Thyroid gland (tissue), 4 donors: ENCODE measurements around the gene TBC1D24. TPM values are rescaled to one million over a fixed set of nuclear protein-coding genes. Genes with fewer than 3 reads are reported as not detected.

Experiments used
- DNase-seq, 2 donors: peaks; one replicate each; pipeline ENCODE4 v3.0.0-alpha.2; 2019
- H3K27ac ChIP-seq, 3 donors: fragments of 200-600 bp; sonication (generic); 1 replicate in 2 of 3; 2 replicates in 1 of 3; pipeline ENCODE4 v1.5.1; 2016 to 2019; ENCODE audit warnings: mild to moderate bottlenecking in 1 of 3, moderate library complexity in 1 of 3
- H3K27me3 ChIP-seq: fragments of 200-600 bp; sonication (generic); one replicate; pipeline ENCODE4 v1.5.1; 2019
- H3K36me3 ChIP-seq, 2 donors: fragments of 200-600 bp; sonication (generic); one replicate each; pipeline ENCODE4 v1.5.1; 2016 to 2019
- H3K4me1 ChIP-seq, 2 donors: fragments of 200-600 bp; sonication (generic); one replicate each; pipeline ENCODE4 v1.5.1; 2017 to 2019
- H3K4me3 ChIP-seq, 3 donors: fragments of 200-600 bp; sonication (generic); replicated peaks in 1 of 3; 1 replicate in 2 of 3; 2 replicates in 1 of 3; pipeline ENCODE4 v1.5.1; 2016; ENCODE audit warnings: mild to moderate bottlenecking in 1 of 3
- H3K9me3 ChIP-seq: fragments of 200-600 bp; sonication (generic); one replicate; pipeline ENCODE4 v1.5.1; 2017
- CTCF ChIP-seq, 6 experiments: fragments of 200-600 bp in 3 of 6; fragments of 450-650 bp in 3 of 6; sonication (generic) in 3 of 6; IDR thresholded peaks; one replicate each; pipeline ENCODE4 v1.5.1; 2016 to 2019; ENCODE audit warnings: antibody characterized with exemption in 6 of 6, mild to moderate bottlenecking in 2 of 6, inconsistent platforms in 1 of 6, moderate library complexity in 1 of 6
- POLR2A ChIP-seq, 2 donors: fragments of 450-650 bp; IDR thresholded peaks; one replicate each; pipeline ENCODE4 v1.6.1; 2017; ENCODE audit warnings: antibody characterized with exemption in 2 of 2, mild to moderate bottlenecking in 2 of 2, moderate library complexity in 1 of 2
- WGBS, 2 donors: methylation state at CpG; one replicate each; pipeline ENCODE4 v1.1.5; 2017; 5-methylcytosine and 5-hydroxymethylcytosine counted together
- intact Hi-C: fragments of 100-400 bp; cut with DNase I; formaldehyde crosslinking; loops from one replicate; pipeline ENCODE4 v1.15.1; 2023
- total RNA-seq, 4 donors: library from RNA; depleted of rRNA; stranded (reverse); fragments of >200 nt; gene quantifications; one replicate each; pipeline ENCODE4 v1.2.3, GENCODE V29; 2016

Gene TBC1D24
- total RNA-seq, 4 donors from 2014 or later, result 15.9 to 32.3 (median 21.8) TPM

- no peak overlapping the region for H3K4me3 ChIP-seq
- H3K9me3 ChIP-seq, result no peaks in the 10 kb centered on the region
- H3K36me3 ChIP-seq, result peaks cover 0 to 19% of the 10 kb centered on the region in 2 donors
- peaks cover 7 to 18% of the 10 kb centered on the region in 2 donors for H3K4me1 ChIP-seq
- H3K27me3 ChIP-seq, result no peaks in the 10 kb centered on the region
- TF ChIP-seq CTCF (IDR thresholded peaks at IDR 0.05) (no peak), POLR2A (IDR thresholded peaks at IDR 0.05) (no peak)
- intact Hi-C loops, result no loop called here
- no peak overlapping the region for H3K27ac ChIP-seq
- no peak for DNase-seq
- 90 to 93% methylated on average over 14 to 16 of the region's 32 CpGs for WGBS, 2 donors
Measured at GRCh38 chr16:2529061-2529931, 54.4 kb downstream of the TBC1D24 start.

DNA sequence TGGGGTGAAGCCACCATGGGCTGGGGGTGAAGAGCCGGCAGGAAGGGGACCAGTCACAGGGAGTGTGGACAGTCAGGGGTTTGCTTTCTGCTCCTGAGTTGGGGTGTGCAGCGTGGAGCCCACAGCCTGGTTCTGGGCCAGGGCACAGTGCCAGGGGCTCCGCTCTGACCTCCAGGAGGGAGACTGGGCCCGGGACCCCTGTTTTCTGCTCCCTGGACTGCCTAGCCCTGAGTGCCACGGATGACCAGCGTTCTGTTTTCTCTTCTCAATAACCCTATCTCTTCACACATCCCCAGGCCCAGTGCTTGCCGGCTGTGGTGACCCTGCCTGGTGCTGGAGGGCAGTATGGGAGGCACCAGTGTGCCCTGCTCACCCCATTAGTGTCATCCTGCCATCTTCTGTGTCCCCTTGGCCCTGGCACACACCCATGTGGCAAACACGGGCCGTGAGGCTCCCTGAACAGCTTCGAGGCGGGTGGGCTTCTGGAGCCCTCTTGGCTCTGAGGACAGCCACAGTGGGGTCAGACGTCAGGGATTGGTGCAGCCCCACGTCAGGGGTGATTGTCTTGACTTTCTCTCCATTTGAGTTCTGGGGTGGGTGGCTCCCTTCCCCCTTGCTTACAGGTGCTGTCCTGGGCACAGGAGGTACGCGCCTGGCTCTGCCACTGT, 55.2 kb downstream of the TBC1D24 start:
- peaks cover 7 to 25% of the 10 kb centered on the region in 2 donors for H3K4me1 ChIP-seq
- DNase-seq, result no peak
- H3K36me3 ChIP-seq, result peaks cover 0 to 19% of the 10 kb centered on the region in 2 donors
- WGBS, 2 donors, result 96% methylated on average over 14 to 15 of the region's 15 CpGs
- intact Hi-C loops, result no loop called here
- H3K27me3 ChIP-seq, result no peaks in the 10 kb centered on the region
- no peak for TF ChIP-seq POLR2A (IDR thresholded peaks at IDR 0.05)
- no peak for TF ChIP-seq CTCF (IDR thresholded peaks at IDR 0.05)
- H3K9me3 ChIP-seq, result no peaks in the 10 kb centered on the region
- no peak overlapping the region for H3K4me3 ChIP-seq
- no peak overlapping the region for H3K27ac ChIP-seq

GRCh38 chr16:2530629-2531318, 55.8 kb downstream of the TBC1D24 start:
- WGBS, 2 donors, result 84 to 87% methylated on average over 8 to 14 of the region's 14 CpGs
- peaks cover 7 to 27% of the 10 kb centered on the region in 2 donors for H3K4me1 ChIP-seq
- no peaks in the 10 kb centered on the region for H3K9me3 ChIP-seq
- H3K27ac ChIP-seq, result peak overlapping the region in 2 of 3 donors; percentile 70 to 92
- no peak overlapping the region for H3K4me3 ChIP-seq
- intact Hi-C loops, result no loop called here
- H3K36me3 ChIP-seq, result peaks cover 0 to 13% of the 10 kb centered on the region in 2 donors
- TF ChIP-seq POLR2A (IDR thresholded peaks at IDR 0.05) (no peak), CTCF (IDR thresholded peaks at IDR 0.05) (no peak)
- no peak for DNase-seq
- H3K27me3 ChIP-seq, result no peaks in the 10 kb centered on the region

DNA sequence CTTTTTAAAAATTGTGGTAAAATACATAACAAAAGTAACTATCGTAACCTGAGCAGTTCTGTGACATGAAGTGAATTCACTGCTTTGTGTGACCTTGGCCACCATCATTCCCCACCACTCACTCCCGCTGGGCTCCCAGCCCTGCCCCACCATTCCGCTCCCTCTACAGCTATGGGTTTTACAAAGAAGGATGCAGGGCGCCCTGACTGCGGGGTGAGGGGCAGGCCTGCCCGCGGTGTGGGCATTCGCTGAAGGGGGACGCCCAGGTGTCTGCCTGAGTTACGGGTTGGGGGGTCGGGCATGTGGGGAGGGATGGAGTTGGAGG, 56.4 kb downstream of the TBC1D24 start, which contains the start of gene CEMP1:
TSS of gene CEMP1 (minus strand) at position 38 of the 325 bp plus-strand sequence. CDS start 335 bp downstream, outside the sequence.
- Histone ChIP-seq H3K4me3 (peak within 1 kb of the TSS; percentile 18 to 46 (median 35)), H3K9me3 (no peaks in the 10 kb centered on the region), H3K27me3 (no peaks in the 10 kb centered on the region), H3K36me3 (peaks cover 0 to 9% of the 10 kb centered on the region in 2 donors), H3K4me1 (peaks cover 7 to 29% of the 10 kb centered on the region in 2 donors), H3K27ac (peak within 1 kb of the TSS; percentile 88 to 95 (median 92))
- WGBS, 2 donors, result 20 to 28% methylated on average over 7 to 11 of the region's 11 CpGs
- TF ChIP-seq CTCF (IDR thresholded peaks at IDR 0.05), result no peak
- TF ChIP-seq POLR2A (IDR thresholded peaks at IDR 0.05), result no peak
- intact Hi-C loops, result no loop called here
- no peak for DNase-seq
